ENCODE data around the gene MKI67. TPM values are rescaled to one million over a fixed set of nuclear protein-coding genes. Genes with fewer than 3 reads are reported as not detected.

MKI67 gene
- total and polyA plus RNA-seq, 9 of the 15 experiments (the other 6 are each of a cell fraction or from before 2014, with no cell fraction given), result 11.8 to 86.5 (median 36.0) TPM

DNA sequence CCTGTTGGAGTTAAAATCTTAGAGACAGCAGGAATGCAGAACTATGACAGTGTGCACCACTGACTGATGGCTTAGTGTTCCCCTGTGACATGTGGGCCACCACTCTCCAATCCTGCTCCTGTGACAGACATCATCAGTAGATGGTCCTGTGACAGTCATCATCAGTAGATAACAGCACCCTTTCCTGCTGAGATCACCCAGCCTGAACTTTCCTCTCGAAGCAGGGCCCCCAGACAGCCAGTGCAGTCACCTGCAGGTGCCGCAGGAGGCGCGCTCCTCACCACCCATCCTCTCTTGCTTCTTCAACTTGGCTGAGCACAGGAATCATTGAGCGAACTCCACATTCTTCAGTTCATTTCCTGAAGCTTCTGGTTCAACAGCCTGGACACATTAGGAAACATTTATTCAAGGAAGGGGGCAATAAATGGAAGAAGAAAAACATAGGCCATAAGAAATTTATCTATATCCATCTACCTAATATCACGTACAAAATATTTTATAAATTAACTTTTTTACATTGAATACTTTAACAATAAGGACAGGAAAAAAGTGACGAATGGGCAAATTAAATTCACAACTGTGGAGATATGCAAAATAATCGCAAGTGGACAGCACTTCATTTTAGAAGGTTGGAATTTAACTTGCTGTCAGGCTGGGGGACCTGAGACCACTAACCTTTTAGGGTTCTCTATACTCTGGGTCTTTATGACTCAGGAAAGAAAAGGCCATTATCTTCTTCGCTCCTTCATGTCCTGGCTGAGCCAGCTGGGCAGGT lies 32.0 kb upstream of the MKI67 start:
- DNase-seq (ENCODE audit: extremely low read depth in 1 of 4, low spot score in 3 of 4) (peak; percentile 12 to 23 (median 16)), FAIRE-seq (no peak), ATAC-seq (peak; percentile 85)
- Histone ChIP-seq H2AFZ (ENCODE audit: low read depth, low read length) (no peak overlapping the region), H3K36me3 (ENCODE audit: control insufficient read depth, insufficient read depth, low read length) (no peaks in the 10 kb centered on the region), H3K27me3 (ENCODE audit: control insufficient read depth in 2 of 2, insufficient read depth in 2 of 2, low read length in 2 of 2) (peaks cover 2 to 22% of the 10 kb centered on the region in 2 experiments; a peak in 3 of 5 replicates), H3K9me1 (ENCODE audit: control insufficient read depth, insufficient read depth, low read length) (no peaks in the 10 kb centered on the region), H3K27ac (ENCODE audit: extremely low read depth, low read depth, low read length) (no peak overlapping the region), H4K20me1 (replicated peaks; ENCODE audit: control insufficient read depth, insufficient read depth, low read length) (no peaks in the 10 kb centered on the region), H3K4me2 (ENCODE audit: insufficient read depth, low read length) (no peak overlapping the region), H3K9ac (ENCODE audit: insufficient read depth in 1 of 2, low read depth in 2 of 2, low read length in 2 of 2) (no peak overlapping the region), H3K4me3 (no peak overlapping the region), H3K4me1 (replicated peaks in 1 of 2; ENCODE audit: control insufficient read depth in 2 of 2, insufficient read depth in 2 of 2, low read length in 2 of 2) (no peaks in the 10 kb centered on the region), H3K79me2 (ENCODE audit: control insufficient read depth, insufficient read depth, low read length) (no peaks in the 10 kb centered on the region), H3K9me3 (replicated peaks; ENCODE audit: control insufficient read depth, insufficient read depth, low read depth, low read length) (no peaks in the 10 kb centered on the region)
- ChIA-PET CTCF (ENCODE audit: low intra/inter-chr PET ratio) (no interaction called here), POLR2A (no interaction called here)
- TF ChIP-seq, protein P1, sequence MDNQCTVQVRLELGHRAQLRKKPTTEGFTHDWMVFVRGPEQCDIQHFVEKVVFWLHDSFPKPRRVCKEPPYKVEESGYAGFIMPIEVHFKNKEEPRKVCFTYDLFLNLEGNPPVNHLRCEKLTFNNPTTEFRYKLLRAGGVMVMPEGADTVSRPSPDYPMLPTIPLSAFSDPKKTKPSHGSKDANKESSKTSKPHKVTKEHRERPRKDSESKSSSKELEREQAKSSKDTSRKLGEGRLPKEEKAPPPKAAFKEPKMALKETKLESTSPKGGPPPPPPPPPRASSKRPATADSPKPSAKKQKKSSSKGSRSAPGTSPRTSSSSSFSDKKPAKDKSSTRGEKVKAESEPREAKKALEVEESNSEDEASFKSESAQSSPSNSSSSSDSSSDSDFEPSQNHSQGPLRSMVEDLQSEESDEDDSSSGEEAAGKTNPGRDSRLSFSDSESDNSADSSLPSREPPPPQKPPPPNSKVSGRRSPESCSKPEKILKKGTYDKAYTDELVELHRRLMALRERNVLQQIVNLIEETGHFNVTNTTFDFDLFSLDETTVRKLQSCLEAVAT (IDR thresholded peaks at IDR 0.05), result peak in 1 of 2 experiments; percentile 78; a peak in 2 of 4 replicates
- TF ChIP-seq, protein P2, sequence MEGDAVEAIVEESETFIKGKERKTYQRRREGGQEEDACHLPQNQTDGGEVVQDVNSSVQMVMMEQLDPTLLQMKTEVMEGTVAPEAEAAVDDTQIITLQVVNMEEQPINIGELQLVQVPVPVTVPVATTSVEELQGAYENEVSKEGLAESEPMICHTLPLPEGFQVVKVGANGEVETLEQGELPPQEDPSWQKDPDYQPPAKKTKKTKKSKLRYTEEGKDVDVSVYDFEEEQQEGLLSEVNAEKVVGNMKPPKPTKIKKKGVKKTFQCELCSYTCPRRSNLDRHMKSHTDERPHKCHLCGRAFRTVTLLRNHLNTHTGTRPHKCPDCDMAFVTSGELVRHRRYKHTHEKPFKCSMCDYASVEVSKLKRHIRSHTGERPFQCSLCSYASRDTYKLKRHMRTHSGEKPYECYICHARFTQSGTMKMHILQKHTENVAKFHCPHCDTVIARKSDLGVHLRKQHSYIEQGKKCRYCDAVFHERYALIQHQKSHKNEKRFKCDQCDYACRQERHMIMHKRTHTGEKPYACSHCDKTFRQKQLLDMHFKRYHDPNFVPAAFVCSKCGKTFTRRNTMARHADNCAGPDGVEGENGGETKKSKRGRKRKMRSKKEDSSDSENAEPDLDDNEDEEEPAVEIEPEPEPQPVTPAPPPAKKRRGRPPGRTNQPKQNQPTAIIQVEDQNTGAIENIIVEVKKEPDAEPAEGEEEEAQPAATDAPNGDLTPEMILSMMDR (IDR thresholded peaks at IDR 0.05 in 2 of 3, conservative IDR thresholded peaks at IDR 0.05 in 1 of 3; ENCODE audit: insufficient read depth in 2 of 3, low read depth in 1 of 3, low read length in 3 of 3), result peak; percentile 13 to 37 (median 35); a peak in 4 of 6 replicates
- TF ChIP-seq, protein P3, sequence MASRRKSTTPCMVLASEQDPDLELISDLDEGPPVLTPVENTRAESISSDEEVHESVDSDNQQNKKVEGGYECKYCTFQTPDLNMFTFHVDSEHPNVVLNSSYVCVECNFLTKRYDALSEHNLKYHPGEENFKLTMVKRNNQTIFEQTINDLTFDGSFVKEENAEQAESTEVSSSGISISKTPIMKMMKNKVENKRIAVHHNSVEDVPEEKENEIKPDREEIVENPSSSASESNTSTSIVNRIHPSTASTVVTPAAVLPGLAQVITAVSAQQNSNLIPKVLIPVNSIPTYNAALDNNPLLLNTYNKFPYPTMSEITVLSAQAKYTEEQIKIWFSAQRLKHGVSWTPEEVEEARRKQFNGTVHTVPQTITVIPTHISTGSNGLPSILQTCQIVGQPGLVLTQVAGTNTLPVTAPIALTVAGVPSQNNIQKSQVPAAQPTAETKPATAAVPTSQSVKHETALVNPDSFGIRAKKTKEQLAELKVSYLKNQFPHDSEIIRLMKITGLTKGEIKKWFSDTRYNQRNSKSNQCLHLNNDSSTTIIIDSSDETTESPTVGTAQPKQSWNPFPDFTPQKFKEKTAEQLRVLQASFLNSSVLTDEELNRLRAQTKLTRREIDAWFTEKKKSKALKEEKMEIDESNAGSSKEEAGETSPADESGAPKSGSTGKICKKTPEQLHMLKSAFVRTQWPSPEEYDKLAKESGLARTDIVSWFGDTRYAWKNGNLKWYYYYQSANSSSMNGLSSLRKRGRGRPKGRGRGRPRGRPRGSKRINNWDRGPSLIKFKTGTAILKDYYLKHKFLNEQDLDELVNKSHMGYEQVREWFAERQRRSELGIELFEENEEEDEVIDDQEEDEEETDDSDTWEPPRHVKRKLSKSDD (conservative IDR thresholded peaks at IDR 0.05; ENCODE audit: low read length), result no peak
- TF ChIP-seq ZBTB17 (CRISPR knock-in tag; IDR thresholded peaks at IDR 0.05), result peak; percentile 69; the same call in 1 of the 2 replicates
- no peak for TF ChIP-seq FOXK2 (conservative IDR thresholded peaks at IDR 0.05 in 1 of 2, IDR thresholded peaks at IDR 0.05 in 1 of 2; ENCODE audit: low read depth in 2 of 2)
- whole genome bisulfite sequencing (ENCODE audit: insufficient coverage, low coverage, missing lambda C conversion rate), result under 1% methylated on average over 9 of the region's 9 CpGs
- no TSS peak for BruUV-seq (replicated peaks)
- intact Hi-C loops (cut with micrococcal nuclease), result no loop called here
- in situ Hi-C loops (cut with MboI), result no loop called here

Measured in K562 (cell line).